Keratinocyte (primary cell): ENCODE results near the gene MYCL. TPM values are rescaled to one million over a fixed set of nuclear protein-coding genes. Genes with fewer than 3 reads are reported as not detected.

Experiments
- DNase-seq: peaks from one replicate; pipeline ENCODE4 v3.0.0-alpha.2; 2011; ENCODE audit warnings: low read depth, missing footprints, low spot score
- FAIRE-seq: peaks from 2 replicates; lab custom pipeline; 2011; peaks lifted over from hg19 to GRCh38; lab: Jason Lieb, UNC
- H2AFZ ChIP-seq: 2 replicates; pipeline ENCODE4 v1.6.0; 2012; ENCODE audit warnings: low read length, control low read depth, inconsistent platforms; ENCODE audit not compliant: control insufficient read depth
- H3K27ac ChIP-seq: 2 replicates; pipeline ENCODE4 v1.5.1; 2011; ENCODE audit warnings: low read length; ENCODE audit not compliant: control insufficient read depth, insufficient read depth
- H3K27me3 ChIP-seq: 3 replicates; pipeline ENCODE4 v1.6.0; 2011; ENCODE audit warnings: low read length; ENCODE audit not compliant: control insufficient read depth, insufficient read depth; ENCODE audit errors: extremely low read depth
- H3K36me3 ChIP-seq, 2 experiments: 2 replicates in 1 of 2; 3 replicates in 1 of 2; pipeline ENCODE4 v1.5.1; 2011; ENCODE audit warnings: low read length in 2 of 2, mild to moderate bottlenecking in 1 of 2; ENCODE audit not compliant: control insufficient read depth in 2 of 2, insufficient read depth in 2 of 2; ENCODE audit errors: extremely low read depth in 1 of 2
- H3K4me1 ChIP-seq: 3 replicates; pipeline ENCODE4 v1.5.1; 2011; ENCODE audit warnings: low read length; ENCODE audit not compliant: control insufficient read depth, insufficient read depth; ENCODE audit errors: extremely low read depth
- H3K4me2 ChIP-seq: 3 replicates; pipeline ENCODE4 v1.6.0; 2011; ENCODE audit warnings: low read depth, low read length; ENCODE audit not compliant: control insufficient read depth, insufficient read depth; ENCODE audit errors: extremely low read depth
- H3K4me3 ChIP-seq, 3 experiments: fragments of 200-600 bp in 1 of 3; sonication (generic) in 1 of 3; 2 replicates in 2 of 3; 3 replicates in 1 of 3; pipeline ENCODE4 v1.5.1; 2011 to 2016; ENCODE audit warnings: low read length in 3 of 3, mild to moderate bottlenecking in 3 of 3, control low read depth in 2 of 3, inconsistent platforms in 1 of 3, low read depth in 1 of 3, mixed read lengths in 1 of 3, mixed run types in 1 of 3, moderate library complexity in 1 of 3; ENCODE audit not compliant: control insufficient read depth in 2 of 3, insufficient read depth in 2 of 3; ENCODE audit errors: extremely low read depth in 1 of 3
- H3K79me2 ChIP-seq: 2 replicates; pipeline ENCODE4 v1.6.0; 2012; ENCODE audit warnings: low read length; ENCODE audit not compliant: control insufficient read depth, insufficient read depth
- H3K9ac ChIP-seq: 3 replicates; pipeline ENCODE4 v1.6.0; 2011; ENCODE audit warnings: low read length; ENCODE audit not compliant: control insufficient read depth, insufficient read depth; ENCODE audit errors: extremely low read depth
- H3K9me1 ChIP-seq: 3 replicates; pipeline ENCODE4 v1.6.0; 2011; ENCODE audit warnings: low read length; ENCODE audit not compliant: control insufficient read depth, insufficient read depth; ENCODE audit errors: extremely low read depth
- H3K9me3 ChIP-seq: 2 replicates; pipeline ENCODE4 v1.5.1; 2012; ENCODE audit warnings: low read depth, low read length; ENCODE audit not compliant: control insufficient read depth
- H4K20me1 ChIP-seq: 3 replicates; pipeline ENCODE4 v1.6.0; 2011; ENCODE audit warnings: low read length; ENCODE audit not compliant: control insufficient read depth, insufficient read depth; ENCODE audit errors: extremely low read depth
- EZH2 ChIP-seq: IDR thresholded peaks from one replicate; pipeline ENCODE4 v1.6.1; 2012; ENCODE audit warnings: inconsistent platforms, mild to moderate bottlenecking, low read length, moderate library complexity
- dilution Hi-C: fragments of 300-500 bp; cut with MboI; formaldehyde crosslinking; loops from one replicate; pipeline ENCODE4 v1.7.0; 2020; ENCODE audit warnings: low sequenced_read_pairs; ENCODE audit not compliant: extremely low pct_ligation_motif_present
- polyA plus RNA-seq, 5 experiments: library from polyadenylated mRNA; depleted of rRNA in 3 of 5; stranded (reverse) in 3 of 5; stranded (forward) in 1 of 5; unstranded in 1 of 5; fragments of >200 nt; gene quantifications; 1 replicate in 1 of 5; 2 replicates in 3 of 5; 3 replicates in 1 of 5; pipeline versions ENCODE4 v1.2.1 to v1.2.3, GENCODE V29; 2011 to 2012; ENCODE audit warnings: missing spikeins in 2 of 5, low read depth in 1 of 5, low replicate concordance in 1 of 5
- TF ChIP-seq, protein P1 (sequence below), 3 experiments: IDR thresholded peaks in 1 of 3; conservative IDR thresholded peaks in 1 of 3; optimal IDR thresholded peaks in 1 of 3; 2 replicates in 2 of 3; 3 replicates in 1 of 3; pipeline versions ENCODE3 to v1.5.1; 2011; ENCODE audit warnings: low read length in 3 of 3, mild to moderate bottlenecking in 3 of 3, moderate library complexity in 2 of 3, control low read depth in 1 of 3, inconsistent platforms in 1 of 3; ENCODE audit not compliant: insufficient read depth in 2 of 3; ENCODE audit errors: extremely low read depth in 1 of 3

Gene MYCL
- polyA plus RNA-seq, 1 donor (not counting 4 experiments of a cell fraction or from before 2014, with no cell fraction given), result 5.4 TPM

- no peaks in the 10 kb centered on the region for H3K27me3 ChIP-seq
- no peak overlapping the region for H2AFZ ChIP-seq
- no peak overlapping the region for H3K4me3 ChIP-seq
- no peaks in the 10 kb centered on the region for H3K36me3 ChIP-seq
- no peaks in the 10 kb centered on the region for H4K20me1 ChIP-seq
- H3K4me1 ChIP-seq, result peaks cover 28% of the 10 kb centered on the region
- dilution Hi-C loops, result no loop called here
- FAIRE-seq (no peak), DNase-seq (no peak)
- H3K9me1 ChIP-seq, result no peaks in the 10 kb centered on the region
- H3K9me3 ChIP-seq, result no peaks in the 10 kb centered on the region
- H3K4me2 ChIP-seq, result no peak overlapping the region
- TF ChIP-seq EZH2, result no peak
- TF ChIP-seq, protein P1, sequence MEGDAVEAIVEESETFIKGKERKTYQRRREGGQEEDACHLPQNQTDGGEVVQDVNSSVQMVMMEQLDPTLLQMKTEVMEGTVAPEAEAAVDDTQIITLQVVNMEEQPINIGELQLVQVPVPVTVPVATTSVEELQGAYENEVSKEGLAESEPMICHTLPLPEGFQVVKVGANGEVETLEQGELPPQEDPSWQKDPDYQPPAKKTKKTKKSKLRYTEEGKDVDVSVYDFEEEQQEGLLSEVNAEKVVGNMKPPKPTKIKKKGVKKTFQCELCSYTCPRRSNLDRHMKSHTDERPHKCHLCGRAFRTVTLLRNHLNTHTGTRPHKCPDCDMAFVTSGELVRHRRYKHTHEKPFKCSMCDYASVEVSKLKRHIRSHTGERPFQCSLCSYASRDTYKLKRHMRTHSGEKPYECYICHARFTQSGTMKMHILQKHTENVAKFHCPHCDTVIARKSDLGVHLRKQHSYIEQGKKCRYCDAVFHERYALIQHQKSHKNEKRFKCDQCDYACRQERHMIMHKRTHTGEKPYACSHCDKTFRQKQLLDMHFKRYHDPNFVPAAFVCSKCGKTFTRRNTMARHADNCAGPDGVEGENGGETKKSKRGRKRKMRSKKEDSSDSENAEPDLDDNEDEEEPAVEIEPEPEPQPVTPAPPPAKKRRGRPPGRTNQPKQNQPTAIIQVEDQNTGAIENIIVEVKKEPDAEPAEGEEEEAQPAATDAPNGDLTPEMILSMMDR (optimal IDR thresholded peaks at IDR 0.05 in 1 of 3, IDR thresholded peaks at IDR 0.05 in 1 of 3, conservative IDR thresholded peaks at IDR 0.05 in 1 of 3; ENCODE audit: extremely low read depth in 1 of 3, insufficient read depth in 2 of 3, low read length in 3 of 3), result no peak
- no peak overlapping the region for H3K27ac ChIP-seq
- H3K79me2 ChIP-seq, result no peaks in the 10 kb centered on the region
- H3K9ac ChIP-seq, result no peak overlapping the region
Observed at GRCh38 chr1:39947260-39947659, 45.5 kb upstream of the MYCL start.

- no peak overlapping the region for H3K4me3 ChIP-seq
- no peaks in the 10 kb centered on the region for H3K79me2 ChIP-seq
- no peaks in the 10 kb centered on the region for H3K36me3 ChIP-seq
- no peaks in the 10 kb centered on the region for H3K9me1 ChIP-seq
- H3K4me2 ChIP-seq, result no peak overlapping the region
- dilution Hi-C loops, result no loop called here
- FAIRE-seq (no peak), DNase-seq (no peak)
- peaks cover 34% of the 10 kb centered on the region for H3K4me1 ChIP-seq
- TF ChIP-seq, protein P1 (optimal IDR thresholded peaks at IDR 0.05 in 1 of 3, IDR thresholded peaks at IDR 0.05 in 1 of 3, conservative IDR thresholded peaks at IDR 0.05 in 1 of 3; ENCODE audit: extremely low read depth in 1 of 3, insufficient read depth in 2 of 3, low read length in 3 of 3), result no peak
- TF ChIP-seq EZH2, result no peak
- H3K27me3 ChIP-seq, result no peaks in the 10 kb centered on the region
- H3K9ac ChIP-seq, result no peak overlapping the region
- no peaks in the 10 kb centered on the region for H4K20me1 ChIP-seq
- H3K9me3 ChIP-seq, result no peaks in the 10 kb centered on the region
- H3K27ac ChIP-seq, result no peak overlapping the region
- H2AFZ ChIP-seq, result no peak overlapping the region
Observed at GRCh38 chr1:39946216-39946615, 44.5 kb upstream of the MYCL start.
